Erythroblast (primary cell): ENCODE results near the gene GNRHR.
"Not testable (repeated sequence)": the region's sequence is repeated elsewhere in the genome, so short reads cannot be mapped to it uniquely, and the experiment has no call there.

Experiments
- DNase-seq, 2 experiments: peaks; one replicate each; lab custom pipeline; 2025; lab: John Stamatoyannopoulos, UW
- GATA1 ChIP-seq: IDR thresholded peaks from 2 replicates; pipeline ENCODE4 v1.6.1; 2011; ENCODE audit warnings: low read depth, mild to moderate bottlenecking, control low read depth, low read length, moderate library complexity
- POLR2A ChIP-seq: IDR thresholded peaks from 2 replicates; pipeline ENCODE4 v1.6.1; 2011; ENCODE audit warnings: mild to moderate bottlenecking, low read length

GNRHR gene

DNA sequence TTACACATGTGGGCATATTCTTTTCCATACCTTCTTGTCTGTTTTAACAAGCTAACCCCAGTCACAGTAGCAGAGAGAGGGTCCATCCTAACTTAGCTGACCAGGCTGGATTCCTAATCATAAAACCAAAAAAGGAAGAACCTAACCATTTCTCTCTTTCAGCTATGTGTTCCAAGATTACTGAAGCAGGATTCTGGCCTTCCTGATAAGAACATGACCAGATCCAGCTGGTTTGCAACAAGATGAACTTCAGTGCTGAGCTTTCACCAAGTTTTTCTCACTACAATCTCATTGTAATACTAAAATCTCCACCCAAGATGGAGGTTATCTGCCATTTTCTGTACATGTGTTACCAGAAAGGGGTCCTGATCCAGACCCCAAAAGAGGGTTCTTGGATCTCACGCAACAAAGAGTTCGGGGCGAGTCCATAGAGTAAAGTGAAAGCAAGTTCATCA lies 32.8 kb downstream of the GNRHR start:
- no peak for TF ChIP-seq POLR2A
- no peak for TF ChIP-seq GATA1
- peak; percentile 52 to 67 for DNase-seq

DNA sequence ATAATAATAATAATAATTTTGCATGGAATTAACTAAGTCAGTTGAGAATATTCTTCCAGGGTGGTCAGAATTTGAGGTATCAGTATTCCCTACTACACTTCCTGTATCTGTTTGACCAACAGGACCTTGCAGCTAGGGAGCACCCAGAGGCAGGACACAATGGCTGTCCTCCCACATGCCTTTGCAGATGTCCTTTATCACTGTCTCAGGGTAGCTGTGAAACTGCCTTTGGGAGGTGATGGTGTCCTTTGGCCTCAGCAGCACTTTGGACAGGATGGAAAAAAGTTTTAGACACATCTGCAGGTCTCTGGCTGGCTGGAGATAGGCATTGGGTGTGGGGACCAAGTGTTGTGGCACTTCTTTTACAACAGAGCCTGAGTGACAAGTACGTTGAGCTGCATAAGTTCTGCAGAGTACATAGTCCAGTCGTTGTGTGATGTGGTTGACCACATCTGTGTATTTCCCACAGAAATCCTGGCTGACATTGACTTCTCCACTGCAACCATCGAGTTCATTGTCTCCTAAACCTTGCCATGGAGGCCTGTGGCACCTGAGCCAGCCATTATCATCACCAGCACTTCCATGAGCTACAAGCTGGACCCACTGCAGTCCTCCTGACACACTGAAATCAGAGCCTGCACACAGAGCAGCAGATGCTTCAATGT lies 34.1 kb downstream of the GNRHR start:
- peak in 1 of 2 experiments; percentile 9 for DNase-seq
- TF ChIP-seq POLR2A: no peak
- TF ChIP-seq GATA1: no peak

DNA sequence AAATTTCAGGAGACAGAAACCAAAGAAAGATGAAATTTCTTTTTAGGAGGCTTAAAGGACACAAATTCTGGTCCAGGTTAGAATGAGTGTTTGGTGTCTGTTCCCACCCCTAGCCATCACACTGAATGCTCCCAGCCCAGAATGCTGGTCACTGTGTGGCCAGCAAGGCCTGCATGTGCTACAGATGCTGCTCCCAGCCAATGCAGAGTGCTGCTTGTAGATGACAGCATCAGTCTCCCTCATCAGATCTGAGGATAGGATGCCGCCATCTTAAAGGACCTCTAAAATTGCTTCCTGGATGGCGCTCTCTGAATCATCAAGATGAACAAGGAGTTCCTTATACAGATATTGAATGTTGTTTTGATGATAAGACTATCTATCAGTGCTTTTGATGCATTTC lies 35.3 kb downstream of the GNRHR start:
- peak in 1 of 2 experiments; percentile 22 for DNase-seq
- TF ChIP-seq GATA1: no peak
- no peak for TF ChIP-seq POLR2A

DNA sequence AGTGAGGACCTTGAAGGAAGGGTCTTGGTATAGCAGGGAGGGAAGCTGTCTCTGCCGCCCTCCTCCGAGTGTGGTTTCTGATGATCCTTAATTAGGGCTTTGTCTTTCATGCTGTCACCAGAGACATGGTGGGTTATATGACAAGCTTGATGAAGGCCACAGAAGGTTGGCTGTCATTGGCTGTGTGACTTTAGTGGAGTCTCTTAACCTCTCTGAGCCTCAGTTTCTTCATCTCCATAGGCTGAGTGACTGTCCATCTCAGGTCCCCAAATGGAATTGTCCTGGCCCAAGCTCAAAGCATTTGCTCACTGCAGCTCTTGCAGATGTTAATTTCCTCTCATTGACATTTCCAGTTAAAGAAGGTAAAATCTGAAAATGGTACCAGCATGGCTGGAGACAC lies 36.6 kb downstream of the GNRHR start:
- TF ChIP-seq POLR2A (no peak), GATA1 (no peak)
- DNase-seq: no peak

DNA sequence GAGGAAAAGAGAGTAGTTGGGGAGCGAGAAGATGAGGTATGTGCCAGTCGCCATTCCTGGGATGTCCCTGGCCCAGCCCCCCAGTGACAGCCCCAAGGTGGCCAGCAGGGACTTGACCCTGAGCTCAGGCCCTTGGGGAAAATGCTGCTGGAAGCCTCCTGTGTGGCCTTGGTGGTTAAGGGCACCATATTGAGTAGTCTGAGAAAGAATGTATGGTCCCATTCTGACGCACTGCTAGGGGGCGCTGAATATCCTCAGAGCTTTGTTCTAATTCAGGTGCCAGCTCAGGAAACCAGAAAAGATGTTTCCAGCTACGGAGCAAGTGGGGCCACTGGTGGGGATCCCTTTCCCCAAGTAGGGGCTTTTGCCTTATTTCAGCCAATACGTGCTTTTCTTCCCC lies 39.2 kb downstream of the GNRHR start:
- no peak for DNase-seq
- TF ChIP-seq POLR2A (no peak), GATA1 (no peak)

DNA sequence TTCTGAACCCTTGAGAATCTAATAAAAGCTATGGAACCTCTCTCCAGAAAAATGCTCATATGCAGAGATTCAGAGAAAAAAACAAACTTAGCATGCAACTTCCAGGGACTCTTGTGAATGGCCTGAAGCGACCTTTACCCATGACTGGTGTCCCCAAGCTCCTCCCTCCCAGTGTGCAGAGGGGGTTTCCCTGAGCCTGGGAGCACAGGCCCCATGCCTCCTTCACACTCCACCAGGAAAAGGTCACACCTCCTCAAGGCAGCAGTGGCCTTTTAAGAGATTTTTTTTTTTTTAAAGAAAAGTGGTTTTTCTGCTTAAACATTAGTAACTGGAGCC lies 40.0 kb downstream of the GNRHR start:
- DNase-seq: peak; percentile 27 to 52
- TF ChIP-seq POLR2A (no peak), GATA1 (no peak)

DNA sequence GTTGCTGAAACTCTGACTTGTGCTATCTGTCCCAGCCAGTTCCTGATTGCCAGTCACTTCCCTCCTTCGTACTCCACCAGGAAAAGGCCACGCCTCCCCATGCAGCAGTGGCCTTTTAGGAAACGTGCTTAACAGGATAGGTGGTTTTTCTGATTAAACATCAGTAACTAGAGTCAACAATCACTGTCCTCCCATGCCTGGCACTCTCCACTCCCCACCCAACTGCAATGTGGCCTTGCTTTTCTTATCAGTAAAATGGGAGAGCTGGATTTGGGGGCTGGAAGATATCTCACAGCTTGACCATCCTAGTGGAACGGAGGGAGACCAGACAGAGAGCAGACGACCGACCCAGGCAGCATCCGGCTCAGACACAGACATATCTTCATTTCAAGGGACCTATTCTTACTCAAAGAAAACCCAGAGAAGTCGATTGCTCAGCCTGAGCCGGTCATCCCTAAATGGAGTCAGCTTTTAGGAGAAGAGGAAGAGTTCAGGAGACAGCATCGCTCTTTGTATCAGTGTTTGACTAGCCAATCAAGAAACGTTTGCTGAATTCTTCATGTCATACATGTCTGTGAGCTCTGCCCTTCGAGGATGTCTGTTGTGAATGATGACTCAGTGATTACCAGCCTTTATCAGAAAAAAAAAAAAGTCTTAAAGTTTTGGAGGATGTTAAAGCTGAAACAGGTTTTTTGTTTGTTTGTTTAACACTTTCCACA lies 40.5 kb downstream of the GNRHR start:
- peak; percentile 27 to 52 for DNase-seq
- no peak for TF ChIP-seq POLR2A
- no peak for TF ChIP-seq GATA1

DNA sequence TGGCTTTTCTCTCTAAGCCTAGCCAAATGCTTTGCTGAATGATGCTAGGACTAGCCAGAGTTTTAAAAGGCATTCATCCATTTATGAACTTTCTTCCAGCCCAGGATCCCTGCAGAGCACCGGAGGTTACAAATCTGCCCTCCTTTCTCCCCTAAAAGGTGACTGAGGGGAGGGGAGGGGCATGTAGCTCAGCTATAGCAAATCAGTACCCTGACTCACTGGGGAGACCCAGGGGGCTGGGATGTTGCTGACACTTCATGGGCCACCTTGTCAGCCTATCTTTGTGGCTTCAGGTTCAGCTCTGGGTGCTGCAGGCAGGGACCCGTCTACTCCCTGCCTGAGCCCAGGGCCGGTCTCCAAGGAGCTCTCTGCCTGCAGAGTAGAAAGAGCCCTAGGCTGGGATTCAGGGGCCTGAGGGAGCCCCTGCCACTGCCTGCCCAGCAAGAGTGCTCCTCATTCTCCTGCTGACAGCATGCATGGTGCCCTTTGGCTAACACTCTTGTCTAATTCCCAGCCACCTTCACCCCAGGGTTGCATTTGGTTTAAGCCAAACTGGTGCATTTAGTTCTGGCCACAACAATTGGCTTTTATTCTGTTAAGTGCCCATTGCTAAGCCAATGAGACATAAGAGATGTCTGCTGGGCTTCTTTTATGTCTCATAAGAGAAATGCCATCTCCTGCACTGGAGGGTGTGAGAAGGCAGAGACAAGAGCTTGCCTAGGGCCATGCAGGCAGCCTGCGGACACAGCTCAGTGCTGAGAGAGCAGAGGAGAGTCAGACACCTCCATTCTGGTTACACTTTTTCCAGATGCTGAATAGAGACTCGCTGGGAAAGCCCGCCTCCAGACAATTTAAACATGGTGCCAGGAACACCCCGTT lies 41.3 kb downstream of the GNRHR start:
- TF ChIP-seq POLR2A: no peak
- DNase-seq: no peak

DNA sequence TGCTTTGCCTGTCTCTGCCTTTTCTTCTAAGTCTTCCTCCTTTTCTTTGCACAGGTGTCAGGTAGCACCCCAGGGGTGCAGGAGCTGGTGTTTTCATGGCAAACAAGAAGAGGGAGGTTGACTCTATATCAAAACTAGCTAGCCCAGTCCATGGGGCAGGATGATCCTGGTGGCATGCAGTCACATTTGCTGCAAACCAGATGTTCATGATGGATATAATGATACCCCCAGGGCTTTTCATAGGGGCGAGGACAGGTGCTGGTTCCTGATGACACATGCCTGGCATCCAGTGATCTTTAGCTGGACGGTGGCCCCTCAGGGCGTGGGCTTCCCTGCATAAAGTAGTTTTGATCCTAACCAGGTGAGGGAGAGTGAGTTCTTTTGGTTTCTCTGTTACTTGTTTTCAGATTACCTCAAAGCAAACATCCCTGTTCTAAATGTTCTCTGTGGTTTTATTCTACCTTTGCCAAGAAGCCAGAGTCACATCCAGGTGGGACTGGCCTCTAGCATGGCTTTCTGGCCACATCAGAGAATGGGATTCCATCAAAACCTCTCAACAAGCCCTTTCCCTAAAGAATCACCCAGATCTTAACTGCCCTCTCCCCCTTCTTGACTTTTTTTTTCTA lies 42.1 kb downstream of the GNRHR start:
- peak in 1 of 2 experiments; percentile 5 for DNase-seq
- no peak for TF ChIP-seq GATA1
- no peak for TF ChIP-seq POLR2A

DNA sequence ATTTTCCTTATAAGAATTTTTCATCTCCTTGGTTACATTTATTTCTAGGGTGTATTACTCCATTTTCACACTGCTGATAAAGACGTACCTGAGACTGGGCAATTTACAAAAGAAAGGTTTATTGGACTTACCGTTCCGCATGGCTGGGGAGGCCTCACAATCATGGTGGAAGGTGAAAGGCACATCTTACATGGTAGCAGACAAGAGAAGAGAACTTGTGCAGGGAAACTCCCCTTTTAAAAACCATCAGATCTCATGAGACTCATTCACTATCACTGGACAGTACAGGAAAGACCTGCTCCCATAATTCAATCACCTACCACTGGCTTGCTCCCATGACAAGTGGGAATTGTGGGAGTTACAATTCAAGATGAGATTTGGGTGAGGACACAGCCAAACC lies 47.5 kb downstream of the GNRHR start:
- not testable (repeated sequence) for DNase-seq

DNA sequence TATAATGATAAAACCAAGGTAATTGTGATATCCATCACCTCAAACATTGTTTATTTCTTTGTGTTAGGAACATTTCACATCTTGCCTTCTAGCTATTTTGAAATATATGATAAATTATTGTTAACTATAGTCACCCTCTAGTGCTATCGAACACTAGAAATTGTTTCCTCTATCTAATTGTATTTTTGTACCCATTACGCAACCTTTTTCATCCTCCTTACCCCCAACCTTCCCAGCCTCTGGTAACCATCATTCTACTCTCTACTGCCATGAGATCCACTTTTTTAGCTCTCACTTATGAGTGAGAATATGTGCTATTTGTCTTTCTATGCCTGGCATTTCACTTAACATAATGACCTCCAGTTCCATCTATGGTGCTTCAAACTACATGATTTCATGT lies 49.3 kb downstream of the GNRHR start:
- DNase-seq: no peak
- TF ChIP-seq POLR2A (no peak), GATA1 (no peak)

DNA sequence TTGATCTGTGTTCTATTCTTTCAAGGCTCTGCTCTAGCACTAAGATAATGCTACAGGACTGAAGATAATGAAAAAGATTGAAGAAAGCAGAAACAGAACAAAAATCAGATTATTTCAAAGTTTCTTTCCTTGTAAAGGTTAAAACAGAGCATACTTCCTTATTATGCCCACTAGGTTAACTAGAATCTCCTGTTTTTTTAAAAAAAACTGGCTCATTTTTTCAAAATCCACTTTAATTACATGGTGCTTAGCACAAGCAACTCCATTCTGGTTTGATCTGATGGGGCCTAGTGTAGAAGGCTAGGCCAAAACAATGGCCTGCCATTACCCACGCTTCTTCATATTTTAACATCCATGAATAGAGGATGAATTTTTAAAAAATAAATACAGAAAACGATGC lies 52.0 kb downstream of the GNRHR start:
- DNase-seq: no peak
- no peak for TF ChIP-seq POLR2A
- no peak for TF ChIP-seq GATA1

DNA sequence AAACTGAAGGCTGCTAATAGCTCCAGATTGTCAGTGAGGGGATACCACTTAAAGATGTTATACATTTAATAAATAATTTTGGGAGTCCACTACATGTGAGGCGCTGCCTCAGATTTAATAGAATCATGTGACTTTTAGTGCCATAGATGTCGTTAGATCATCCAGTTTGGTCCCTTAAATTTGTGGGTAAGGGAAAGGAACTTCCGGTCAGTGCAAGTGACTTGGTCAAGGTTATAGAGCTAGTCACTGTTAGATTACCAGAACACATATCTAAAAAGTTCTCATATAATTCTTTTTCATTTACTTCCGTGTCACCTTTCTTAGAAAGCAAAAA lies 52.7 kb downstream of the GNRHR start:
- TF ChIP-seq POLR2A (no peak), GATA1 (no peak)
- DNase-seq: no peak
